D721Med (cell line): ENCODE results near the gene AGPAT2.

Source experiments
- DNase-seq: peaks from one replicate; pipeline ENCODE4 v3.0.0; 2011; ENCODE audit warnings: low spot score; ENCODE audit not compliant: insufficient read length
- FAIRE-seq: peaks from 2 replicates; lab custom pipeline; 2011; peaks lifted over from hg19 to GRCh38; lab: Jason Lieb, UNC
- TF ChIP-seq, protein P1 (sequence below): IDR thresholded peaks from 2 replicates; pipeline ENCODE4 v1.5.1; 2012; ENCODE audit warnings: mild to moderate bottlenecking, control low read depth; ENCODE audit not compliant: insufficient read depth; ENCODE audit errors: missing control alignments

The AGPAT2 gene

DNA sequence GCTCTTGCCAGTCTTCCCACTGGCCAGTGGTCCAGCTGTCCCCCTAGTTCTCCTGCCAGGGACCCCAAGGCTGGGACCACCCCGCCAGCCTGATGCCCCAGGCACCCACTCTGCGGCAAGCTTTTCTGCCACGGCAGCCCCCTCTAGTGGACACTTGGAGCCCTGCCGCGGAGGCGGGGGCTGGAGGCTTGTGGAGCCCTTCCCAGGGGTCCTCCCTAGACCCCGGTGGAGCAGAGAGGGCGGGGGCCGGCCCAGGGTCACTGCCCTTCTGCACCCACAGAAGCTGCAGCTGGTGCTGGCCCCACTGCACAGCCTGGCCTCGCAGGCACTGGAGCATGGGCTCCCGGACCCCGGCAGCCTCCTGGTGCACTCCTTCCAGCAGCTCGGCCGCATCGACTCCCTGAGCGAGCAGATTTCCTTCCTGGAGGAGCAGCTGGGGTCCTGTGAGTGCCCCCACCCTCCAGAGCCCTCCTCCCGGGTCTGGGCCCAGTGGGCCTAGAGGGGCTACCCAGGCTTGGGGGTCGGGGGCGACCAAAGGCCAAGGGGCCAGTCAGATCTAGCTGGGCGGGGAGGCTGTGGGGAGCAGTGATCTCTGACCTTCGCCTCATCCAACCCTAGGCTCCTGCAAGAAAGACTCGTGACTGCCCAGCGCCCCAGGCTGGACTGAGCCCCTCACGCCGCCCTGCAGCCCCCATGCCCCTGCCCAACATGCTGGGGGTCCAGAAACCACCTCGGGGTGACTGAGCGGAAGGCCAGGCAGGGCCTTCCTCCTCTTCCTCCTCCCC, 15.4 kb downstream of the AGPAT2 start:
- TF ChIP-seq, protein P1, sequence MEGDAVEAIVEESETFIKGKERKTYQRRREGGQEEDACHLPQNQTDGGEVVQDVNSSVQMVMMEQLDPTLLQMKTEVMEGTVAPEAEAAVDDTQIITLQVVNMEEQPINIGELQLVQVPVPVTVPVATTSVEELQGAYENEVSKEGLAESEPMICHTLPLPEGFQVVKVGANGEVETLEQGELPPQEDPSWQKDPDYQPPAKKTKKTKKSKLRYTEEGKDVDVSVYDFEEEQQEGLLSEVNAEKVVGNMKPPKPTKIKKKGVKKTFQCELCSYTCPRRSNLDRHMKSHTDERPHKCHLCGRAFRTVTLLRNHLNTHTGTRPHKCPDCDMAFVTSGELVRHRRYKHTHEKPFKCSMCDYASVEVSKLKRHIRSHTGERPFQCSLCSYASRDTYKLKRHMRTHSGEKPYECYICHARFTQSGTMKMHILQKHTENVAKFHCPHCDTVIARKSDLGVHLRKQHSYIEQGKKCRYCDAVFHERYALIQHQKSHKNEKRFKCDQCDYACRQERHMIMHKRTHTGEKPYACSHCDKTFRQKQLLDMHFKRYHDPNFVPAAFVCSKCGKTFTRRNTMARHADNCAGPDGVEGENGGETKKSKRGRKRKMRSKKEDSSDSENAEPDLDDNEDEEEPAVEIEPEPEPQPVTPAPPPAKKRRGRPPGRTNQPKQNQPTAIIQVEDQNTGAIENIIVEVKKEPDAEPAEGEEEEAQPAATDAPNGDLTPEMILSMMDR = peak; percentile 60
- DNase-seq (peak; percentile 92), FAIRE-seq (no peak)

DNA sequence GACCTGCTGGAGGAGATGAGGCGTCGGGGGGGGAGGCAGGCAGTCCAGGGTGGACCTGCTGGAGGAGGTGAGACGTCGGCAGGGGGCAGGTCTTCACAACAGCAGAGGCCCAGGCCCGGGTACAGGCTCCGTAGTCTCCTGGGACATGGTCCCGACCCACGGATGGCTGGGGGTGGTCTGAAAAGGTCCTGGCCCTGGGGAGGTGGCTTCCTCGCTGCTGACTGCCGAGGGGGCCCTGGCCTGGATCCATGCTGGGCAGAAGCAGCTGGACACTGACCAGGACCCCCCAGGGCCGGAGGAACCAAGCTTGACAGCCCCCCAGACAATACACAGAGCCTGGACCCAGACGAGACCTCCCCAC, 16.0 kb downstream of the AGPAT2 start:
- FAIRE-seq (no peak), DNase-seq (no peak)
- TF ChIP-seq, protein P1 = no peak

DNA sequence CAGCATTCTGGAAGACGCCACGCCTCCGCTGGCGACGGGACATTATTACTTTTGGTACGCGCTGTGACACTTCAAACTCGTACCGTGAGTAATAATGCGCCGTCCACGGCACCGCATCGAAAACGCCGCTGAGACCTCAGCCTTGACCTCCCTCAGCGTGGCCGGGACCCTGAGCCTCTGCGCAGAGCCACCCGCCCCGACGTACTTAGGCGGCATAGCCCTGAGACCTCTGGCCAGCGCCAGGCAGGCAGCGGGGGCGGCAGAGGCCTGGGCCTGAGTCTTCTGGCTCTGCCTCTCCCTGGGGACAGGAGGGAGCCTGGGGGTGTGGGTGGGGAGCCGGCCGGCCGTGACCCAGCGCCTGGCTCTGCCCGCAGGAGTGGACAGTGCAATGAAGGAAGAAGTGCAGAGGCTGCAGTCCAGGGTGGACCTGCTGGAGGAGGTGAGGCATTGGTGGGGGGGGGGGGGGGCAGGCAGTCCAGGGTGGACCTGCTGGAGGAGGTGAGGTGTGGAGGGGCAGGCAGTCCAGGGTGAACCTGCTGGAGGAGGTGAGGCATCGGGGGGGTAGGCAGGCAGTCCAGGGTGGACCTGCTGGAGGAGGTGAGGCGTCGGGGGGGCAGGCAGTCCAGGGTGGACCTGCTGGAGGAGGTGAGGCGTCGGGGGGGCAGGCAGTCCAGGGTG, 16.5 kb downstream of the AGPAT2 start:
- TF ChIP-seq, protein P1 = no peak
- DNase-seq (no peak), FAIRE-seq (no peak)

DNA sequence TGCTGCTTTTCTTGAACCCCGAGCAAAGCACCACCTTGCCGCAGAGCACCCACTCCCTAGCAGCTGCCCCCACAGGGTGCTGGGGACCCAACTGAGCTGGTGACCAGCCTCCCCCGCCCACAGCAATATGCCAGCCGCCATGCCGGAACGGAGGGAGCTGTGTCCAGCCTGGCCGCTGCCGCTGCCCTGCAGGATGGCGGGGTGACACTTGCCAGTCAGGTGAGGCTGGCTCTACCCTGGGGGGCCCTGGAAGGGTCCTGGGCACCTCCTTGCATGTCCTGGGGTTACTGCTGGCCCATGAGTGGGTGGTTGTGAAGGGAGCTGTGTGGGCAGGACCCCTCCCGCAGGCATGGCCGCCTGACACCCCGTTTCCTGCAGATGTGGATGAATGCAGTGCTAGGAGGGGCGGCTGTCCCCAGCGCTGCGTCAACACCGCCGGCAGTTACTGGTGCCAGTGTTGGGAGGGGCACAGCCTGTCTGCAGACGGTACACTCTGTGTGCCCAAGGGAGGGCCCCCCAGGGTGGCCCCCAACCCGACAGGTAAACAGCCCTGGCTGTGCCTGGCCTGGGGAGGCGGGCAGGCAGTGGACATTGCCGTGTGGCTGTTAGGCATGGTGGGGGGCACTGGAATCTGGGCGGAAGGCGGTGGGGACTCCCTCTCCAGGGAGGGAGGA, 17.3 kb downstream of the AGPAT2 start:
- DNase-seq = no peak
- TF ChIP-seq, protein P1 = no peak
- FAIRE-seq = no peak

DNA sequence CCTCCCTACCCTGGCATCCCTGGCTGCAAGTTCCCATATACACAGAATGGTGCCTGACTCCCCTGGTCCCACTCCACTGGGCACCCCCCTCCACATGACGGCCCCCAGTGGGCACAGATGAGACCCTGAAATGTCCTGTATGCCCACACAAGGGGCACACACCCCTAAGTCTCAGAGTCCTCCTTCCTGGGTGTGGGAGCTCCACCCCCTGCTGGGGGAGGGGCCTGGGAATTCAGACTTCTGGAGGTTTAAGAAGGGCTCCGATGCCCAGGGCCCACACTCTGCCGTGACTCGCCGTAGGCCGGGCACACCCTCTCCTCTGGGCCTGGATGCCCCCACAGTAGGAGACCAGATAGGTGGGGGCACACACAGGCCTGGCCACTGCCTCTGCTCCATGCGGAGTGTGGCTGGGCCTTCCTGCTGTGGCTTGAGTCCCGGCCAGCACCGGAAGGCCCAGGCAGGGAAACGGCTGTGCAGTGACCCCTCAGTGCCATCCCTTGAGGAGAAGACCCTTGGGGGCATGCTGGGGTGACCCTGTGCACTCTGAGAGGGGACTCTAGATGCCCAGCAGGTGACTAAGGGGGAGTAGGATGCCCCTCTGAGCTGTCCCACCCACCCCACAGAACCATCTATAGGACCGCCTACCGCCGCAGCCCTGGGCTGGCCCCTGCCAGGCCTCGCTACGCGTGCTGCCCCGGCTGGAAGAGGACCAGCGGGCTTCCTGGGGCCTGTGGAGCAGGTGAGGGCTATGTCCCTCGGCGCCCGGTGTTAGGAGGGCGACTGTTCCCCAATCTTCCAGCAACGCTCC, 18.1 kb downstream of the AGPAT2 start:
- FAIRE-seq = no peak
- no peak for DNase-seq
- TF ChIP-seq, protein P1 = no peak

DNA sequence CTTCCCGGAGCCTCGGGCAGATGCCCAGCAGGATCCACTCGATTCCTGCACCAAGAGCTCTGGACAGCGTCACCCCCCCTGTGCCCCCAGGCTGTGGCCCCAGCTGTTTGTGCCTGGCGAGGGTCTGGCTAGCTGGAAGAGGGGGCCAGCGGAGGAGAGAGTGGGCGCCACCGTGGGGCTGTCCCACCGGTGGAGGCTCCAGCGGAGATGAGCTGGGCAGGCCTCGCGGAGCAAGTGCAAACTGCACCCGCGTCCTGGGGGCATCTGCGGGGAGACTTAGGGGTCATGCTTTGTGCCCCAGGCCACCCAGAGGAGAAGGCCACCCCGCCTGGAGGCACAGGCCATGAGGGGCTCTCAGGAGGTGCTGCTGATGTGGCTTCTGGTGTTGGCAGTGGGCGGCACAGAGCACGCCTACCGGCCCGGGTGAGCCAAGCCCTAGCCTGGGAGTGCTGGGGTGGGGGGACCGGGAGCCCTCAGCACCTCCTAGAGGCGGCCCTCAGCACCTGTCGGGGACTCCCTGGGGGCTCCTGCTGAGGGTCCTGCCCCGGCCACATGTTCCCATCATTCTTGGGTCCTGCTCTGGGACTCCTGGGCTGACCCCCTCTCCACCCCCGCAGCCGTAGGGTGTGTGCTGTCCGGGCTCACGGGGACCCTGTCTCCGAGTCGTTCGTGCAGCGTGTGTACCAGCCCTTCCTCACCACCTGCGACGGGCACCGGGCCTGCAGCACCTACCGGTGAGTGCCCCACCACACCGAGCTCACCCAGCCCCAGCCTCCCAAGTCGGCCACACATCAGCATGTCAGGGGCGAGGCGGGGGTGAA, 19.1 kb downstream of the AGPAT2 start:
- TF ChIP-seq, protein P1 = no peak
- FAIRE-seq (no peak), DNase-seq (no peak)
